Measurements from ENCODE around the gene PHTF1.

The PHTF1 gene

GRCh38 chr1:113672491-113672890 is 86.8 kb downstream of the PHTF1 start:
- TF ChIP-seq BACH2 (CRISPR knock-in tag; IDR thresholded peaks at IDR 0.05; ENCODE audit: borderline replicate concordance) (no peak), ARNTL (CRISPR knock-in tag; IDR thresholded peaks at IDR 0.05; ENCODE audit: borderline replicate concordance, low read depth) (no peak), SNAI2 (CRISPR knock-in tag; IDR thresholded peaks at IDR 0.05) (no peak), ISL1 (CRISPR knock-in tag; IDR thresholded peaks at IDR 0.05) (no peak), ZC3H10 (CRISPR knock-in tag; IDR thresholded peaks at IDR 0.05) (no peak)
- TF ChIP-seq, protein P1, sequence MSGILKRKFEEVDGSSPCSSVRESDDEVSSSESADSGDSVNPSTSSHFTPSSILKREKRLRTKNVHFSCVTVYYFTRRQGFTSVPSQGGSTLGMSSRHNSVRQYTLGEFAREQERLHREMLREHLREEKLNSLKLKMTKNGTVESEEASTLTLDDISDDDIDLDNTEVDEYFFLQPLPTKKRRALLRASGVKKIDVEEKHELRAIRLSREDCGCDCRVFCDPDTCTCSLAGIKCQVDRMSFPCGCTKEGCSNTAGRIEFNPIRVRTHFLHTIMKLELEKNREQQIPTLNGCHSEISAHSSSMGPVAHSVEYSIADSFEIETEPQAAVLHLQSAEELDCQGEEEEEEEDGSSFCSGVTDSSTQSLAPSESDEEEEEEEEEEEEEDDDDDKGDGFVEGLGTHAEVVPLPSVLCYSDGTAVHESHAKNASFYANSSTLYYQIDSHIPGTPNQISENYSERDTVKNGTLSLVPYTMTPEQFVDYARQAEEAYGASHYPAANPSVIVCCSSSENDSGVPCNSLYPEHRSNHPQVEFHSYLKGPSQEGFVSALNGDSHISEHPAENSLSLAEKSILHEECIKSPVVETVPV (CRISPR knock-in tag; IDR thresholded peaks at IDR 0.05): no peak
- TF ChIP-seq, protein P2, sequence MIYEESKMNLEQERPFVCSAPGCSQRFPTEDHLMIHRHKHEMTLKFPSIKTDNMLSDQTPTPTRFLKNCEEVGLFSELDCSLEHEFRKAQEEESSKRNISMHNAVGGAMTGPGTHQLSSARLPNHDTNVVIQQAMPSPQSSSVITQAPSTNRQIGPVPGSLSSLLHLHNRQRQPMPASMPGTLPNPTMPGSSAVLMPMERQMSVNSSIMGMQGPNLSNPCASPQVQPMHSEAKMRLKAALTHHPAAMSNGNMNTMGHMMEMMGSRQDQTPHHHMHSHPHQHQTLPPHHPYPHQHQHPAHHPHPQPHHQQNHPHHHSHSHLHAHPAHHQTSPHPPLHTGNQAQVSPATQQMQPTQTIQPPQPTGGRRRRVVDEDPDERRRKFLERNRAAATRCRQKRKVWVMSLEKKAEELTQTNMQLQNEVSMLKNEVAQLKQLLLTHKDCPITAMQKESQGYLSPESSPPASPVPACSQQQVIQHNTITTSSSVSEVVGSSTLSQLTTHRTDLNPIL (CRISPR knock-in tag; IDR thresholded peaks at IDR 0.05; ENCODE audit: low read depth): no peak
- no peak for ATAC-seq

GRCh38 chr1:113670650-113671049 is 88.6 kb downstream of the PHTF1 start:
- ATAC-seq: no peak
- TF ChIP-seq, protein P1 (CRISPR knock-in tag; IDR thresholded peaks at IDR 0.05): no peak
- TF ChIP-seq ISL1 (CRISPR knock-in tag; IDR thresholded peaks at IDR 0.05) (no peak), ARNTL (CRISPR knock-in tag; IDR thresholded peaks at IDR 0.05; ENCODE audit: borderline replicate concordance, low read depth) (no peak), ESRRG (CRISPR knock-in tag; IDR thresholded peaks at IDR 0.05) (no peak)
- TF ChIP-seq, protein P2 (CRISPR knock-in tag; IDR thresholded peaks at IDR 0.05; ENCODE audit: low read depth): no peak

DNA sequence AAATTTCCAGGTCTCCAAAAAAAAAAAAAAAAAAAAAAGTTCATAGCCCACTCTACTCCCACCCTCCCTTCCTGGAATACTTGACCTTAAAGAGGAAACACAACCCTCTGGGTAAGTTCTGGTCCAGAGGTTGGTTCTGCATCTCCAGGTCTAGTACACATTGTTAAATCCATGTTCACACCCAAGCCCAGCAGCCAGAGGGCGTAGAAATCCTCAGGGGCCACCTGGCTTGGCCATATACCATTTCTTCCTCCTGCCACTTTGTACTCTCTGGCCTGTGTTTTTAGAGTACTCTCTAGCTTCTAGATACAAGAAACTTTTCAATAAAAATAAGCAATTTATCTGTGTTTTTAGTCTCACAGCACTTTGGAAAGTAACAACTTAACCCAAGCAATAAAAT is 89.3 kb downstream of the PHTF1 start:
- ATAC-seq: no peak
- no peak for TF ChIP-seq ZC3H10 (CRISPR knock-in tag; IDR thresholded peaks at IDR 0.05)
- TF ChIP-seq ISL1 (CRISPR knock-in tag; IDR thresholded peaks at IDR 0.05): no peak
- TF ChIP-seq ZFP30 (CRISPR knock-in tag; IDR thresholded peaks at IDR 0.05): no peak
- TF ChIP-seq GLIS3 (CRISPR knock-in tag; IDR thresholded peaks at IDR 0.05): no peak
- no peak for TF ChIP-seq ZNF565 (CRISPR knock-in tag; conservative IDR thresholded peaks at IDR 0.05; ENCODE audit: low read depth)
- TF ChIP-seq, protein P1 (CRISPR knock-in tag; IDR thresholded peaks at IDR 0.05): no peak
- no peak for TF ChIP-seq RARB (CRISPR knock-in tag; IDR thresholded peaks at IDR 0.05)

DNA sequence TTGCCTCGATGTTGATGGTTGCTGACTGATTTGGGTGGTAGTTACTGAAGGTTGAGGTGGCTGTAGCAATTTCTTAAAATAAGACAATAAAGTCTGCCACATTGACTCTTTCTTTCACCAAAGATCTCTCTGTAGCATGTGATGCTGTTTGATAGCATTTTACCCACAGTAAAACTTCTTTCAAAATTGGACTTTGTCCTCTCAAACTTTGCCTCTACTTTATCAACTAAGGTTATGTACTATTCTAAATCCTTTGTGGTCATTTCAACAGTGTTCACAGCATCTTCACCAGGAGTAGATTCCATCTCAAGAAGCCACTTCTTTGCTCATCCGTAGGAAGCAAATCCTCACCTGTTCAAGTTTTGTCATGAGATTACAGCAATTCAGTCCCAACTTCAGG is 93.2 kb downstream of the PHTF1 start:
- no peak for ATAC-seq
- TF ChIP-seq ZFP3 (CRISPR knock-in tag; IDR thresholded peaks at IDR 0.05) (no peak), ISL1 (CRISPR knock-in tag; IDR thresholded peaks at IDR 0.05) (no peak), POU6F1 (CRISPR knock-in tag; IDR thresholded peaks at IDR 0.05; ENCODE audit: borderline replicate concordance, low read depth) (no peak), OSR1 (CRISPR knock-in tag; IDR thresholded peaks at IDR 0.05) (no peak), ZNF8 (CRISPR knock-in tag; IDR thresholded peaks at IDR 0.05) (no peak), ZNF565 (CRISPR knock-in tag; conservative IDR thresholded peaks at IDR 0.05; ENCODE audit: low read depth) (no peak), CSDC2 (CRISPR knock-in tag; IDR thresholded peaks at IDR 0.05) (no peak), ZFP30 (CRISPR knock-in tag; IDR thresholded peaks at IDR 0.05) (no peak), ZC3H10 (CRISPR knock-in tag; IDR thresholded peaks at IDR 0.05) (no peak), TOX (CRISPR knock-in tag; IDR thresholded peaks at IDR 0.05; ENCODE audit: borderline replicate concordance) (no peak)
- TF ChIP-seq, protein P1 (CRISPR knock-in tag; IDR thresholded peaks at IDR 0.05): no peak
- TF ChIP-seq, protein P3, sequence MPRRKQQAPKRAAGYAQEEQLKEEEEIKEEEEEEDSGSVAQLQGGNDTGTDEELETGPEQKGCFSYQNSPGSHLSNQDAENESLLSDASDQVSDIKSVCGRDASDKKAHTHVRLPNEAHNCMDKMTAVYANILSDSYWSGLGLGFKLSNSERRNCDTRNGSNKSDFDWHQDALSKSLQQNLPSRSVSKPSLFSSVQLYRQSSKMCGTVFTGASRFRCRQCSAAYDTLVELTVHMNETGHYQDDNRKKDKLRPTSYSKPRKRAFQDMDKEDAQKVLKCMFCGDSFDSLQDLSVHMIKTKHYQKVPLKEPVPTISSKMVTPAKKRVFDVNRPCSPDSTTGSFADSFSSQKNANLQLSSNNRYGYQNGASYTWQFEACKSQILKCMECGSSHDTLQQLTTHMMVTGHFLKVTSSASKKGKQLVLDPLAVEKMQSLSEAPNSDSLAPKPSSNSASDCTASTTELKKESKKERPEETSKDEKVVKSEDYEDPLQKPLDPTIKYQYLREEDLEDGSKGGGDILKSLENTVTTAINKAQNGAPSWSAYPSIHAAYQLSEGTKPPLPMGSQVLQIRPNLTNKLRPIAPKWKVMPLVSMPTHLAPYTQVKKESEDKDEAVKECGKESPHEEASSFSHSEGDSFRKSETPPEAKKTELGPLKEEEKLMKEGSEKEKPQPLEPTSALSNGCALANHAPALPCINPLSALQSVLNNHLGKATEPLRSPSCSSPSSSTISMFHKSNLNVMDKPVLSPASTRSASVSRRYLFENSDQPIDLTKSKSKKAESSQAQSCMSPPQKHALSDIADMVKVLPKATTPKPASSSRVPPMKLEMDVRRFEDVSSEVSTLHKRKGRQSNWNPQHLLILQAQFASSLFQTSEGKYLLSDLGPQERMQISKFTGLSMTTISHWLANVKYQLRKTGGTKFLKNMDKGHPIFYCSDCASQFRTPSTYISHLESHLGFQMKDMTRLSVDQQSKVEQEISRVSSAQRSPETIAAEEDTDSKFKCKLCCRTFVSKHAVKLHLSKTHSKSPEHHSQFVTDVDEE (CRISPR knock-in tag; IDR thresholded peaks at IDR 0.05): no peak
